NCI-H2196 (cell line): ENCODE results near the gene PDZRN4.
A peak's percentile ranks its signal among the peaks of the same experiment; 100 is the strongest.
"Not testable (repeated sequence)": the region's sequence is repeated elsewhere in the genome, so short reads cannot be mapped to it uniquely, and the experiment has no call there.

Source experiments
- DNase-seq: peaks from one replicate; lab custom pipeline; 2025; ENCODE audit not compliant: unreplicated experiment; lab: John Stamatoyannopoulos, UW

The PDZRN4 gene

DNA sequence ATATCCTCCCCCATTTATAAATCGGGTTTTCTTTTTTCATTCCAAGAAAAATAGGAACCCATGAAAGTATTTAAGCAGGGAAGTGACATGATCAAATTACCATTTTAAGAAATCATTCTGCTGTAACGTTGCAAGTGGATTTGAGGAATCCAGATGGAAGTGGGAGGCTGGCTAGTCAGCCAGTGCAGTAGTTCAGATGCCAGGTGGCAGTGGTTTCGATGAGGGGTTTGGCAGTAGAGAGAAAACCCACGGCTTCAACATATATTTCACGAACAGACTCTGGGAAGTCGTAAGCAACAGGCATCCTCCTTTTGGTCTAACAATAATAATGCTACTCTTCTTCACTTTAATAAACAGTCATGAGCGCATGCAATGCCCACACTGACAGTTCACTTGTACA lies 25.0 kb downstream of the PDZRN4 start:
- no peak for DNase-seq

DNA sequence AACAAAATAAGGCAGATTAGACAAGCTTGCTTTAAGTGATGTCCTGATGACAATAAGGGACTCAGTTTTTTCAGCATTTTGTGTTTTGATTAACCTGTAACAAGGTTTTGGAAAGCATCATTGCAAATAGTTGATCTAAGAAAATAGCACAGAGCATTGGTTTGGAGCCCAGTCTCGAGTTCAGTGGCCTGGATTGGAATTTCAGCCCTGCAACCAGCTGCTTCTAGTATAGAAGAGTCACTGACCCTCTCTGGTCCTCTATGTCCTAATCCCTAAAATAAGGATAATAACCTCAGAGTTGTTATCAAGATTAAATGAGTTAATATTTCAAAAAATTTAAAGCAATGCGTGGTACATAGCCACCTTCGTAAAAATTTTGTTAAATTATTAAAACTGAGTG lies 25.5 kb downstream of the PDZRN4 start:
- no peak for DNase-seq

DNA sequence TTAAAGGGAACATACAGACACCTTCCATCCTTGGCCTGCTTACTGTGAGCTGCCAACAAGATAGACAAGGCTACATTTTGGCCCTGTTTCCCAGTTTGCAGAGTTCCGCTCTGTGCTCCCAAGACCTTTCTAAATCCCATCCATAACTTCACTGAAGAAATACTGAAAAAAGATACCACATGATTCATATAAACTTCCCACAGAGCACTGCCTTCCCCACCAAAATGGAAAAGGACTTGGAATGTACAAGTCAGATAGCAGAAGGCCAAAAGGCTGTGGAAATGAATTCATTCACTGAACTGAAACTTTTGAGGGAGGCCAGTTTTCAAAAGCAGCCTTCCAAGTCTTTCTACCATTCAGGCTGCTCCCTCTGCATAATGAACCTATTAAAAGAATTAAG lies 29.6 kb downstream of the PDZRN4 start:
- DNase-seq: no peak

DNA sequence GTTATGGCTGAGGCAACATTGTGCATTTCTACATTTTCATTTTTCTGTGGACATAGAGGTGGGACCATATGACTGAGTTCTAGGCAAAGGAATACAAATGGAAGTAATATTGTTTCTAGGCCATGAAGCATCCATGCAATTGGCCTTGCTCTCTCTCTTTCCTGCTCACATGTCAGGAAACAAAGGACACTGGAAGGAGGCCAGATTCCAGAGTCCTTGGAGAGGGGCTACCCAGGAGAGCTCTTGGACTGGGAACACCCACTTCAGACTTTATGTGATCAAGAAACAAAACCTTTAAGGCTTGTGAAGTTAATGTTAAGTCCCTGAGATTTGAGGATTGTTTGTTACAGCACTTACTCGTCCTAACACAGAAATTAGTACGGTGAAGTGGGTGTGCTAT lies 32.8 kb downstream of the PDZRN4 start:
- no peak for DNase-seq

DNA sequence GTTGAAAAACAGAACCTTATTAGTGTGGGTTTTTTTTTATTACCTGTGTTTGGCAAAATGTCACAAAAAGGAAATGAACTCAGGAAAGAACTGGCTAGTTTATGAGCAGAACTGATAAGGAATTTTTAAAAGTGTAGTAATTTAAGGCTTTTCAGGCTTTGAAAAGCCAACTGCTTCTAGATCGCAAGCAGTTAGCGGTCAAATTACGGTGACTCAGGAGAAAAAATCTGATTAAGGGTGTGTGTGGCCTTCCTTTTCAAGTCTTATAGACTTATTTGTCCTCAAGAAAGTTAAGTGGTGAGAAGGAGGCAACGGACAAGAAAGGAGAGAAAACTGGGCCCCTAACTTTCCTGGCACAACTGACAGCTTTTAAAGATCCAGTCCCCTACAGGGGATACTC lies 33.4 kb downstream of the PDZRN4 start:
- DNase-seq: no peak

DNA sequence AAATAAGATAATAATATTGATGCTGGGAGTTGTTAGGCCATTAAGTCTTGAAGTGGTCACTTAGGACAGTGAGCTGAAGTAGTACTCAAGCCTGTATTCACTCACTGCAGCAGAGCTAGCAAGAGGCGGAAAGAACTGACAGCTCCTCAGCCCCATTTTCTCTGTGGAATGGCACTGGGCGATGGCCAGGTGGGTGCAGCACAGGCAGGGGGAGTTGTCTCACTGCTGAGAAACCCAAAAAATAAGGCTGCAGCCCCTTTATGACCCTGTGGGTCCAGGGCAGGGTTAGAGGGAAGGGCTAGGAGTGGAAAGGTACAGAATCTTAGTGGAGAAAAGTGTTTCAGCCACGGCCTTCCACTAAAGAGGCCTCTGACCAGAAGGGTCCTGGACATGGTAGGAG lies 35.5 kb downstream of the PDZRN4 start:
- DNase-seq: no peak

DNA sequence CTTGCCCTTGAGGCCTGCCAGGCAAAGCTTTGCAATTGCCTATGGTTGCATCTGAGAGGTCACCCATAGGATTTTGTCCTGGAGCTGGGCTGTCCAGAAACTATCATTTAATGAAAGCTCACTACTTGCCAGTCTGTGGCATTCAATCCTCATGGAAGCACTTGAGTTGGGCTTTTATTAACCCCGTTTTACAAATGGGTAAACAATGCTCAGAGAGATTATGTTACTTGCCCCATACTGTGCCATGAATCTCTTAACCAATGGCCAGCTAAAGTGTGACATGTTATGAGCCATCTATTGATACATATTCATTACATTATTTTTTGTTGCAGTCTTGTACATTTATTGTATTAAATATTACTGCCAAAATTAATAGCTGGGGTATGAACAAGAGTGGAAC lies 35.9 kb downstream of the PDZRN4 start:
- no peak for DNase-seq

DNA sequence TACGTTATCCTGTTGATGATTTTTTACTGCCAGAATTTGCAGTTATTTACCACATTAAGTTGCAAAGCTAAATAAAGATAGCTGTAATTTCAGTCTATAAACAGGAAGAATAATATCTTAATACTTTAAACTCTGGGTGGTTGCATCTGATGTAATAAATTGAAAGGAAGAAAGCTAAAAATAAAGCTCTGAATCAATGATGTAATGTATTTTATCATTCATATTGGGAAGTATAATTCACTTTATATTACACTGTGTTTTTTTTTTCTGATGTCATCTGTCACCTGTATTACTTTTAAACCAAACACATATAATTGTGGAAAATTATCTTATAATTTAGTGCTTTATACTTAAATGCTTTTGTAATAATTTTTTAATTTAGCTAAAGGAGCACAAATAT lies 37.1 kb downstream of the PDZRN4 start:
- no peak for DNase-seq

DNA sequence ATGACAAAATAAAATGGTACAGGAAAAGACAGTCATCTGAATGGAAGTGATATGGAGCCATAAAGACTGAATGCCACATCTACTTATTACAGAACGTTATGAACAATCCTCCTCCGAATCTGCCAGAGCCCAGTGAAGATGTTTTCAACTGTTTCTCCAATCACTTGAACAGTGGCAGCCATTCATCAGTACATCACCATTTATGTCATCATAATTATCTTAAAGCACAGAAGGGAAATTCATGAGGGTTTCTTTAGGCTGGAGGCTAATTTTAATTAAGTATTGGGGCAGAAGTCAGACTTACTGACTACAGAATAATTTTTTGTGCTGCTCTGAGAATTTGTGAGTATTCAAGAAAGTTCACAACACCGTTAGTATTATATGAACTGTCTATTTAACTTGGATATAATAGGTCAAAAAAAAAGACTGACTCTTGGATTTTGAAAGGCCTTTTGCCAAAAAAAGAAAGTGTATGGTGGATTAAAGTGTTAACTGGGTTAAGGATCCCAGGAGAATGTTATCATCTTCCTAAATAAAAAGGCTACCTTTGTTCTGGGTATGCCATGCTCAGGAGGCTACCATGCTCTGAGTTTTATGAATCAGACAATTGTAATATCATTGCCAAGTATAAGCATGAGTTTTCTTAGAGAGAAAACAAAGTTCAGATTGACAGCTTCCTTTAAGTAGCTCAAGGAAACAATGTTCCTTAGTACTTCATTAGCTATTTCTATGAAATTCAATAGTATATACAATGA lies 40.1 kb downstream of the PDZRN4 start:
- no peak for DNase-seq

DNA sequence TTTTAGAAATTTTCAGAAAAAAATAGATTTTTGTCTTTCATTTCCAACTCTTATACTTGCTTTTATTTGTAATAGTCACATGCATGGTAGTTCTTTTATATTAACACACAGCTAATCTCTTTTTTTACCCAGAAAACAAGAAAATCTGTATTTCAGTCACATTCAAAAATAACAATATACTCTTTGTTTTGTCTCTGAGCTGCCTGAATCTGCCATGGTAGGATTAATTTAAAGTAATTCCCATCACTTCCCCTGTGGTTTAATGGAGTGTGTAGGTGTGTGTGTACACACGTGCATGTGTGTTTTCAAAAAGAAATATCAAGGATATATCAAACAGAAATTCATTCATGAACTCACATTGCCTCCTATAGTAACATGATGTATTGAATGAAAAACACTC lies 42.6 kb downstream of the PDZRN4 start:
- no peak for DNase-seq

DNA sequence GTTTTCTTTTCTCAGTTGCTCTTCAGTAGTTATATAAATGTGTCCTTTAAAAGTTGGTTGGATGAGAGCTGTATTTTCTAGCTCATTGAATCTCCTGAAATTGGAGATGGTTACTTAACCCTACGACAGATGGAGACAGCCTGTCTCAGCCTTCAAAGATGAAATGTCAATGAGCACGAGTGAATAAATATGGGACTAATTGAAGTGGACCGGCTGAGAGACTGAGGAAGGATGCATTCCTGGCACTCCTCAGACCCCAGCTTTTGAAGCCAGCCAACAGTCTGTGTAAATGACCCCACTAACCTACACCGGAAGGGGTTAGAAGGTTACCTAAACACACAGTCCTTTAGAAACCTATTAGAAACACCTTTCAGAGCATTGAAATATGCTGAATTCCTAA lies 46.6 kb downstream of the PDZRN4 start:
- no peak for DNase-seq

DNA sequence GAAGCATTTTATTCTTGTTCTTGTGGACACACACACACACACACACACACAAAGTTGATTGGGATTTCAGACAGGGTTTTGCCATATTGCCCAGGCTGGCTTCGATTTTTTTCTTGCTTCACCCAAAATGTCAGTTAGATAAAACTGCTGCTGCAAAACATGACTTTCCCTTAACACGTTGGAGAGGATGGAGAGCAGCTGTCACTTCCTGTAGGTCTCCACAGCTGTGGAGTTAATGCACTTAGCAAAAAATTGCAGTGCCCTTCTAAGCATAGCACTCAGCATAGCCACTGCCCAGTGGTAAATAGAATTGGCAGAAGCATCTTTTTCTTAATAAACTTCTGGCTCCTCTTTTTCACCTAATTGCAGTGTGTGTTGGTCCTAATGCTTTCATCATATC lies 54.5 kb downstream of the PDZRN4 start:
- DNase-seq: no peak

DNA sequence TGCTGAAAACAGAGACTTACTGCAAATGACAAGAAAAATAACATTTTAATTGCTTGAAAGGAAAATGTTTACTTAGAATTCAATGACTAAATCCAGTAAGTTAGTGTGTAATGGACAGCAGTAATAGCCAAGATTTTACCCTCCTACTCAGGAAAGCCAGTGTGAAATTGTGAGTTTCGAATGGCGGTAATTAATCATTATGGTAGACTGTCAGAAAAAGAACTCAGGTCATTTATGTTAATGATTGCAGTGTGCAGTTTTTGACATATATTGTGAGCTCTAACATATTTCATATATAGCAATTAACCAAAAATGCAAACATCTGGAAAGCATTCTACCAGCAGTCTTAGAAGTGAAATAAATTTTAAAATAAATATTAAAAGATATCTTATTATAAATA lies 60.3 kb downstream of the PDZRN4 start:
- no peak for DNase-seq

DNA sequence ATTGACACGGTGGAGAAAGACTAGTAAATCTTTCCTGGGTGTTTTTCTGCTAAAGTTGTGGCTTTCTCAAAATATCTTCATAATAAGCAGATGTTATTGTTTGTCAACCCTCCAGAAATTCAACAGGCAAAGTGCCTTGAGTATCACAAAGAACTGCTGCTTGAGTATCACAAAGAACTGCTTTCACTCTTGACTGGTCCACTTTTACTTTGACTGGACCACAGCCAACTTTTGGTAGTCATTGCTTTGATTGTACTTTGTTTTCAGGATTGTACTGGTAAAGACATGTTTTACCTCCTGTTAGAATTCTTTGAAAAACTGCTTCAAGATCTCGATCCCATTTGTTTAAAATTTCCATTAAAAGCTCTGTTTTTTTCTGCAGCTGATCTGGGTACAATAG lies 62.6 kb downstream of the PDZRN4 start:
- no peak for DNase-seq

DNA sequence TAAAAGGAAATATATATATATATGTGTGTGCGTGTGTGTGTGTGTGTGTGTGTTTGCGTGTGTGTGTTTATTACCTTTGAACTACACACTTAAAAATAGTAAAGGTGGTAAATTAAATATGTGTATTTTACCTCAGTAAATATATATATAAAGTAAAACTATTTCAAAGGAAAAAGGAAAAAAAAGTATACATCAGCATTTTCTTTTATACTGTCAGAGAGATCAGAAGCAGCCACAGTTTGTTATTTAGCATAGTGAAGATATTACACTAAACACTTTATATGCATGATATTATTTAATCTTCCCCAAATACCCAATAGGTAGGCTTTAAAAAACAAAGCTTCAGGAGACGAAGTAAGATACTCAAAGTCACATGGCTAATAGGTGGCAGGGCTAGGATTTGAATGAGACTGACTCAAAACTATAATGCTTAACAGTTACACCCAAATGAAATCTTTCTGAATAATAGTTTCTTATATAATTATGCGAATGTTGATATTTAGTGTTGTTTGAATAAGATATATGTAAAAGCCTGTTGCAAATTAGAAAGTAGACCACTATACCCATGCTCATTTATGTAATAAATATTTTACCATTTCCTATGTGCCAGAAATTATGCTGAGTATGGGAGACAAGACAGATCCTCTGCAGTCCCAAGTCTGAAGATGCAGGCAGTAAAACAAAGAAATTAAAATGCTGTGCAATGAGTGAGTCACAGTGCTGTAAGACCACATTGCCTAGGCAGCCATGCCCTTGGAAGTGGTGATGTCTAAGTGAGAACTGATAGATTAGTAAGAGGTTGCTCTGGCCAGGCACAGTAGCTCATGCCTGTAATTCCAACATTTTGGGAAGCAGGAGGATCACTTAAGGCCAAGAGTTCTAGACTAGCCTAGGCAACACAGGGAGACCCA lies 66.1 kb downstream of the PDZRN4 start:
- no peak for DNase-seq

DNA sequence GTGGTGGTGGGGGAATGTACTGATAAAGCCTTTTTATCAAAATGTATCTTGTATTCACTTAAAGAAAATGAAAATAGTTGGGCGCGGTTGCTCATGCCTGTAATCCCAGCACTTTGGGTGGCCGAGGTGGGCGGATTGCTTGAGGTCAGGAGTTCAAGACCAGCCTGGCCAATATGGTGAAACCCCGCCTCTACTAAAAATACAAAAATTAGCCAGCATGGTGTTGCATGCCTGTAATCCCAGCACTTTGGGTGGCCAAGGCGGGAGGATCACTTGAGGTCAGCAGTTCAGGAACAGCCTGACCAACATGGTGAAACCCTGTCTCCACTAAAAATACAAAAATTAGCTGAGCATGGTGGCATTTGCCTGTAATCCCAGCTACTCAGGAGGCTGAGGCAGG lies 75.1 kb downstream of the PDZRN4 start:
- DNase-seq: not testable (repeated sequence)

DNA sequence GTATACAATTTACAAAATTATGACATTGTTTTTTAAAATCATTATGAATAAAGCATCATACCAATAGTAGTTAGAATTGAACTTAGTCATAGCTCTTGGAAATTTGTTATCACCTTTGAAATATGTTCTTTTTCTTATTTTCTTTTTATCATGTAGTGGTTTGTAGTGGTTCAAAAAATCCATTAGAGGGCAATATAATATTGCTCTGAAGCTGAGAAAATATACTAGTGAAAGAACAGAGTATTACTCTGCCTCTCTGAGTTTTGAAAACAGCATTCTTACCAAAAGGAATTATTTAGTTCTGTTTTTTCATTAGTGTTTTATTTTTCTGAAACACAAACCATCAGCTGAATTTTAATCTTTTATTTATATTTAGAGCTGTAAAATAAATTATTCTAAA lies 76.2 kb downstream of the PDZRN4 start:
- DNase-seq: no peak

DNA sequence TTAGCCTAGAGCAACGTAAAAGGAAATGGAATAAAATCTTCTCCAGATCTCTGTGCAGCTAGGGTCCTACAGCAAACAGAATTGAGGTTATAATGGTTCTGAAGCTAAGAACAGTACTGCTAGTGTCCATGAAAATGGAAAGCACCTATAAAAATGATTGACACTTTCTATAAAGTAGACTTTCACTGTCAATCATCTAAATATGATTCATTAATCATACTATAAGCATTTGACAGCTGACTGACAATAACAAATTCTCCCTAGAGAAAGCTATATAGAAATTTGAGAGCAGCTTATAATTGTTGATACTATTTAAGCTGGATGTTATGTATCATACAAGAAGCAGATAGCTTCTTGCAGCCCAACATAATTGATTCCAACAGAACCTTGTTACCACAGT lies 80.9 kb downstream of the PDZRN4 start:
- no peak for DNase-seq

DNA sequence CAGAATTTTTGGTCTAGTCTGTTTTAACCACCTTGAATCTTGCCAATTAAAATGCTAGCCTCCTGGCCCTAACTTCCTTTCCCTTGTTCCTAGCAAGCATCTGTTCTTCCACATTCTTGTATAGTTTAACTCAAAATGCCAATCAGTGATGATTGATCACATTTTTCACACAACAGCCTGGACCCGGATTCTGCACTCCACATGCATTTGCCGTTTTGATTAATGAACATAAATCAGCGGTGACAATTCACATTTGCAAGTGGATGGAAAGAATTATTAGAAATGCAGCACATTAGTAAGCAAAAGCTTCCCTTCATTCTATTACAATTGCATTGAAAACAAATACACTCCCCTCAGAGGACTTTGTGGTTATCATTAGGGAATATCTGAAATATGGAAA lies 83.4 kb downstream of the PDZRN4 start:
- DNase-seq: no peak

DNA sequence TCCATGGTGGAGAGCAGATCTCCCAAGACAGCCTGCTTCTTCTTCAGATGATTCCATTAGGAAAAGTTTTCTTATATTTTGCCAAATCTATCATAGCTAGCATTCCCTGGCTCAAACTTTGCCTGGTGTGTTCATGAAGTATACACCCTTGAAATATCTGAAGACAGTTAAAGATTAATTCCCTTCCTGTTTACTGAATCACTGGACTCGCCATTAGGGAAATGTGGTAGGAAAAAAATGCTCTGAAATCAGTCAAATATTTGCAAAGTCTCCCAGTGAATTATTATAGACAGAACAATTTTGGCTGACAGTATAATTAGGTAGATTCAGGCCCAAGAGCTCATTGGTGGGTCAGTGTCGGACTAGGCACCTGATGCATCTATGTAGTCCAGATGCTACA lies 86.5 kb downstream of the PDZRN4 start:
- DNase-seq: no peak

DNA sequence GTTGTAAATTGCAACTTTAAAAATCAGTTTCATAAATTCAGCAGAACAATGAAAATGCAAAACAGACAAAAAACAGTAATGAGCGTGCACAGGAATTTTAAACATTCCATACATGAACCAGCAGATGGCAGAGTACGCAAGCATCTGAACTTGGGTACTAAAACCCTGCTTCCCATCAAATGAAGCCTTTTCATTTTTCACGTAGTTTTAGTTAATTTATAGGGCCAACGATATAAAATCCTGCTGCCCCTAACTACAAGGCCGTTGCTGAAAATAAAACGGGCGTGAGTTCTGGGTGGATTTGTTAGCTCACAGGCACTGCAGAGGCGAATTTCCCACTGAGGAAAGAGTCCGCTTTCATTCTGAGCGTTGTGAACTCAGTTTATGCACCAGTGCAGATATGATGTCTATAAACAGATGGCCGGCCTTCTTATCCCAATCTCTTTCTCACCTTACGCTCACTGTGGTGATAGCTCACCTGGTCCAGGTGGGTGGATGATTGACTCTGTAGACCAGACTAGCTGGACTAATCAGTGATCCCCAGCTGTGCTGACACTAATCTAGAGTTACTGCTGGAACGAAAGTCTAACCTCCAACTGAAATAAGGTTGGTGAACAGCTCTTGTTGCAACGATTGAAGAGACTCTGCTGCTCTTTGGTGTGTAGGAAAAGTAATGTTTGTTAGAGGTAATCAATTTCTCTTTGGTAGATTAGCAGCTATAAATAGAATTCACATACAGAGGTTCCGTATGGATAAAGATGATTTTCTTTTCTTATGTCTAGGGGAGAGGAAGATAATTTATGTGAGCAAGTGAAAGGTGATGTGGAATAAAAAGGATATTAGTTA lies 89.2 kb downstream of the PDZRN4 start:
- peak; percentile 23 for DNase-seq

DNA sequence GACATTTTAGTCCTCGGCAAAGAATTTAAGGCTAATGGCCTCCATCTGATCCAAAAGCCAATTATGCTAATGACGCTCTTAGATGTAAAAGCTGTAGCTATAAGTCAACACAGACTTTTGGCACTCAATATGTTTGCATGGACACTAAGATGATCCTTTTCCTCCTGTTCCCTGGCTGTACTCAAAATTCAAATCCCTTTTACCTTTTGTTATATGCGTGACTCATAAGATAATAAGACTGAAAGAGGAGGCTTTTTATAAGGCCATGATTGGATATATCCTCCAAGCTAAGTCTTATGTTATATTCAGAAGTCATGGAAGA lies 89.8 kb downstream of the PDZRN4 start:
- no peak for DNase-seq
